GM18858 (cell line): ENCODE measurements around the gene FAM167B.

Experiments
- ATAC-seq: cut with Tn5 transposase; IDR thresholded peaks from one replicate; pipeline ENCODE4 v1.9.1; 2021; ENCODE audit not compliant: unreplicated experiment

The FAM167B gene

DNA sequence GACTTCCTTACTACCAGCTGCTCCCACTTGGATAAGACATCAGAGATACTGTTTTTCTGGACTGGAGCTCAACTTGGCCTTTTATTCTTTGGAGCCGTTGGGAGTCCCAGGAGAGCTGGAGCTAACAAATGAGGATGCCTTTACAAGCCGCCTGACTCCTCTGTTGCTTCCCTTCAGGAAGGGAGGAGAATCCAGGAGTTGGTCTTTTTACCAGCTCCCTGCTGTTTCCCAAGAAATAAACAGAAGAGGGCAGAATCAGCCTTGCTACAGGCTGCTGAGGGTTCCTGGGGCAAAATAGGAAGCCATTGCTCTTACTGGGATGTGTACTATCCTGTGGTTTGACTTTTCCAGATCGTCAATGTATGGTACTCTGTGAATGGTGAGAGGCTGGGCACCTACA lies 23.3 kb upstream of the FAM167B start:
- no peak for ATAC-seq

GRCh38 chr1:32224285-32224684 lies 22.7 kb upstream of the FAM167B start:
- no peak for ATAC-seq

DNA sequence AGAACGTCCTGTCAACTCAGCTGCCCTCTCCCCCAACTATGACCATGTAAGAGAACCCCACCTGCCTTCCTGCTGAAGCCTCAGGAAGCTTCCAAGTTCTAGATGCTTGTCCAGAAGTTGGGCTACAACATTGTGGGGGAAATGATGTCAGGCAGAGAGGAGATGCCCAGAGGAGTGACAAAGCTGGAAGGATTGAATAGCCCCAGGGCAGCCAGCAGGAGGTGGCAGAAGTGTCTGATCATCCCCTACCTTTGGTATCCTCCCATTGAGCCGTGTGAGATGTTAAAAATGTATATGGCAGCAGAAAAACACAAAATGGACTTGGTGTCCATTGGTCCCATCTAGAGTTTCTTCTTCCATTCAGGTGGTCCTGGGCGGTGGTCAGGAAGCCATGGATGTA lies 18.3 kb upstream of the FAM167B start:
- no peak for ATAC-seq

DNA sequence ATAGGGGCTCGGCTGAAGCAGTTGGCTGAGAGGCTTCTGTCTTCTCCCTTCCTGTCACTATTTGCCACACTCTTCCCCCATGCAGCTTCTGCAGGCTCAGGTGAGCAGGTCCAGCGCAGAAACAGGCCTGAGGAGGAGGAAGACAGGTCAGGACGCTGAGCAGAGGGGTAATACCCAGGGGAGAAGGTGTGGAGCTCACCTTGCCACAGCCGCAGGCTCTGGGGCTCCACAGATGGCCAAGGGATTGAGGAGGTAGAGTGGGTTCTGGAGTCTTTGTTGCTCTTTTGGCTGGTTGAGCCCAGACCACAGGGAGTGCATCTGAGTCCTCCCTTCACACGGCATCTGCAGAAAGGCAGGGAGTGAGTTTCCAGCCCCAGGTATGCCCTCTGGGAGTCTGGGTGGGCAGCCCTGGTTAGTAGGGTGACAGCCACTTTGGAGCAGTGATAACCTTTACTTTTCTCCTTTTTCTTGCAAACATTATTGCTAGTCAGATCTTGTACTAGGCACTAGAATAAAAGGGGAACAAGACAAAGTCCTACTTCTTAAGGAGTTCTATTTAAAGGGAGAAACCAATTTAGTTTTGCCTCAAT lies 15.1 kb upstream of the FAM167B start:
- ATAC-seq: no peak

GRCh38 chr1:32232558-32233304 lies 14.3 kb upstream of the FAM167B start:
- no peak for ATAC-seq

DNA sequence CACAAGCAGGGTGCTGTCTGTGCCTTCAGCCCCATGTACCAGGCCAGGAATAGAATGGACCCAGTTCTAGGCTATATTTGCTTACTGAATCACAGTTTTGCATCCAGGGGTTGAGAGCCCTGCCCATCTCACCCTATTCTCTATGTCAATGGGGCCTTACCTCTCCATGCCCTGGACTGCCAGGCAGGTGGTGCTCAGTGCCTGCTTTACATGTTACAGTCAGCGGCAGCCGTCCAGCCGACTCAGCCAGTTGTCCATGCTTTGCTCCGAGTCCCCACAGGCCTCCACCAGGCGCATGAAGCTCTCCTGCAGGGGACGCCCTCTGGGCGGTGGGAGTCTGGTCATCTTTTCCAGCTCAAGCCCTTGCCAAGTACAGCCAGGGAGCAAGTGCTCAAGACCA lies 12.2 kb upstream of the FAM167B start:
- no peak for ATAC-seq

- no peak for ATAC-seq
Measured at GRCh38 chr1:32239337-32239736, 7.7 kb upstream of the FAM167B start.

GRCh38 chr1:32239790-32240139 lies 7.3 kb upstream of the FAM167B start:
- no peak for ATAC-seq

DNA sequence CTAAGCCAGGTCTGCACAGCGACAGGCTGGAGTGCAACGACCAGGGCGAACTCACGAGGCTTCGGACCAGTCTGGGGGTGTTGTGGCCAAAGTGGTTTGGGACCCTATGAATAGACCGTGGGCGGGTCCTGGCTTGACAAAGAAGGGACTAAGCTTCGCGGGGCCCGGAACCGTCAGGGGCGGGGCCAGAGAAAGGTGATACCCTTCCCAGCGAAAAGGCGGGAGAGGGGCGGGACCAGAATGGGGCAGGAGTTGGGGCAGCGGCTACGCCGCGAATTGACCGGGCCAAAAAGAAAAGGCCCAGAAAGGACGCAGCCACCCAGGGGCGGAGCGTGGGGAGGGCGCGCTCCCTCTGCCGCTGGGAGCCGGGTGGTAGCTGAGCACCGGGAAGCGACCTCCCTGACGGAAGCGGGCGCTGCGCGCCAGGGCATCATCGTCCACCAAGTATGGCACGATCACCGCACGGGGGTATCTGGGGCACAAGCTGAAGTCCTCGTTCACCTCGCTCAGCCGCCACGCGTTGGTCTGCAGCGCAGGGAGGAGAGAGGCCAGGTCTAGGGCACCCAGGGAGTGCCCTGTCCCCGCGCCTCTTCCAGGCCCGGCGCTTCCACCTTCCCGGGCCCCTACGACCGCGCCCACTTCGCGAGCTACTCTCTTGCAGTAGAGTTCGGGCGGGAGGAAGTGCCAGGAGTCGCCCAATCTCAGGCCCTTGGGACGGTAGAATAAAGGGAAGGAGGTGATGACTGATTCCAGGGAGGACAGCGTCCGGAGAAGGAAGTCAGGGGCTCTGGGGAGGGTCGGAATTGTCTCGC lies 6.7 kb upstream of the FAM167B start:
- no peak for ATAC-seq

GRCh38 chr1:32241001-32241763 lies 5.8 kb upstream of the FAM167B start:
- ATAC-seq: no peak

DNA sequence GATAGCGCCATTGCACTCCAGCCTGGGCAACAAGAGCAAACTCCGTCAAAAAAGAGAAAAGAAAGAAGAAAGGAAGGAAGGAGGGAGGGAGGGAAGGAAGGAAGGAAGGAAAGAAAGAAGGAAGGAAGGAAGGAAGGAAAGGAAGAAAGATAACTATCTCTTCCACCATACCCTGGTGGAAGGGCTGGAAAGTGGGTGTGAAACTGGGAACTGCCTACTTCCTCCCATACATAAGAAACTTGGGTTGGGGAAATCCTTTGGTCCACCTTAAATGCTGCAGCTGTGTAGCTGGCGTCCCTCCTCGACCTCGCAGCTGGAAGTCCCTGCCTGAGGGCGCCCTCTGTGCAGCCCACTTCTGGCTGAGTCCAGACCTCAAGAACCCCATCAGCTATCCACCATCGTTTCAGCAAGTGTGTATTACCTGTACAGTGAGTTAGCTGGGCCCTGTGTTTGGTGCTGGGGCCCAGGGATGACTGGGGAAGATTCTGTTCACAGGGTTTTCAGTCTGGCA lies 4.6 kb upstream of the FAM167B start:
- ATAC-seq: no peak

- ATAC-seq: no peak
Measured at GRCh38 chr1:32247452-32247851, 430 bp downstream of the FAM167B start.

DNA sequence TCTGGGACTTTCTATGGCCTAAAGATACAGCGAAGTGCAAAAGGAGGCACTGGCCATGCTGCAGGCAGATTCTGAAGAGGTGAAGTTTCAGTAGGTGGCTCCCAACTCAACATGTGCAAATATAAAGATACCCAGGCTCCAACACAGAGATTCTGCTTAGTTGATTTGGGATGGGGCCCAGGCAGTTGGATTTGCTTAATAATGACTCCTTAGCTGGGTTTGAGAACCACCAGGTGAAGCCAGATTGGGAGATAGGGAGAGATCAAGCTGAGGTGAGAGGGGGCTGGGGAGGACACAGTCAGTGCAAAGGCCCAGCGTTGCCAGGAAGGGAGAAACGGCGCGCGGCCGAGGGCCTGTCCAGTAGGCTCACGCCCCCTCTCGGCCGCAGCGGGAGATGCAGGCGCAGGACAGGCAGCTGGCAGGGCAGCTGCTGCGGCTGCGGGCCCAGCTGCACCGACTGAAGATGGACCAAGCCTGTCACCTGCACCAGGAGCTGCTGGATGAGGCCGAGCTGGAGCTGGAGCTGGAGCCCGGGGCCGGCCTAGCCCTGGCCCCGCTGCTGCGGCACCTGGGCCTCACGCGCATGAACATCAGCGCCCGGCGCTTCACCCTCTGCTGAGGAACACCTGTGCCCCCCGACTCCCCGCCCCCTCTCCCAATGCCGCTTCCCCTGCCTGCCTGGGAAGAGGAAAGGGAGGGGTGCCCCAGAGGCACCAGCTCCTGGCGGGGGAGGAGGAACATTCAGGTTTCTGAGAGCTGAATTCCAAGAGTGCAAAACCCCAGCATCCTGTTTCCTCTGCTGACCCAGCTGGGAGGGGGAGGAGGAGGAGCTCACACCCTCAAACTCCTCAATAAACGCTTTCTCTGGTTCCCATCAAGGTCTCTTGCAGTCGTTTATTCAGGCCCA lies 1.2 kb downstream of the FAM167B start:
- no peak for ATAC-seq

GRCh38 chr1:32249831-32250525 lies 3.0 kb downstream of the FAM167B start:
- peak; percentile 41 for ATAC-seq

- no peak for ATAC-seq
Measured at GRCh38 chr1:32250893-32251716, 4.1 kb downstream of the FAM167B start, which contains the start of gene LCK. TSS of gene LCK (plus strand) at chr1:32251265. CDS start at chr1:32274330, 23,065 bp downstream.

GRCh38 chr1:32255072-32256071 lies 8.3 kb downstream of the FAM167B start:
- ATAC-seq: no peak

GRCh38 chr1:32256473-32257226 lies 9.6 kb downstream of the FAM167B start:
- no peak for ATAC-seq
